Left lung (tissue), 10 donors: ENCODE measurements around the gene LRRC28. TPM values are rescaled to one million over a fixed set of nuclear protein-coding genes. Genes with fewer than 3 reads are reported as not detected.

Experiments used
- ATAC-seq: fragments of 200-7000 bp; cut with Tn5 transposase; one replicate; pipeline ENCODE4 v1.9.1; 2020; ENCODE audit warnings: moderate library complexity
- DNase-seq, 4 donors: peaks; one replicate each; pipeline ENCODE4 v3.0.0-alpha.2; 2013 to 2020
- H3K27ac ChIP-seq, 2 donors: fragments of 200-600 bp; sonication (generic) in 1 of 2; one replicate each; pipeline versions ENCODE4 v1.5.0 to v1.8.0; 2020 to 2021
- H3K27me3 ChIP-seq, 2 donors: fragments of 200-600 bp; sonication (generic) in 1 of 2; one replicate each; pipeline versions ENCODE4 v1.5.0 to v1.8.0; 2020 to 2021
- H3K36me3 ChIP-seq, 2 donors: fragments of 200-600 bp; sonication (generic) in 1 of 2; one replicate each; pipeline versions ENCODE4 v1.5.0 to v1.8.0; 2020 to 2021
- H3K4me1 ChIP-seq, 2 donors: fragments of 200-600 bp; one replicate each; pipeline ENCODE4 v1.8.0; 2021
- H3K4me3 ChIP-seq, 2 donors: fragments of 200-600 bp; sonication (generic) in 1 of 2; one replicate each; pipeline versions ENCODE4 v1.5.0 to v1.8.0; 2020 to 2021; ENCODE audit warnings: mild to moderate bottlenecking in 1 of 2
- H3K9me3 ChIP-seq, 2 donors: fragments of 200-600 bp; sonication (generic) in 1 of 2; one replicate each; pipeline versions ENCODE4 v1.5.0 to v1.8.0; 2020 to 2021
- CTCF ChIP-seq, 2 donors: fragments of 200-600 bp; sonication (generic) in 1 of 2; IDR thresholded peaks; one replicate each; pipeline versions ENCODE4 v1.5.0 to v1.8.0; 2021; ENCODE audit warnings: antibody characterized with exemption in 2 of 2
- intact Hi-C, 2 donors: fragments of 100-400 bp; cut with DNase I; formaldehyde crosslinking; loops; one replicate each; pipeline versions ENCODE4 v1.11.2 to v1.14.2; 2022
- polyA plus RNA-seq, 6 donors: library from polyadenylated mRNA; unstranded; fragments of 120-200 nt; gene quantifications; one replicate each; pipeline ENCODE4 v1.2.1, GENCODE V29; 2013; ENCODE audit not compliant: insufficient read length in 6 of 6
- total RNA-seq, 2 donors: library from RNA; stranded (reverse); fragmentation: NEBNext Ultra II Directional; extraction: Animal tissue kit (Norgen Biotek cat#: 25700); gene quantifications; one replicate each; pipeline ENCODE4 v1.2.1, GENCODE V29; 2021
- donor health status: DM: no; HTN: yes; CAD: no.
- donor health status: DM: no; HTN: no; CAD: no.

The LRRC28 gene
- total and polyA plus RNA-seq, 8 donors: 14.9 to 29.7 (median 25.0) TPM

DNA sequence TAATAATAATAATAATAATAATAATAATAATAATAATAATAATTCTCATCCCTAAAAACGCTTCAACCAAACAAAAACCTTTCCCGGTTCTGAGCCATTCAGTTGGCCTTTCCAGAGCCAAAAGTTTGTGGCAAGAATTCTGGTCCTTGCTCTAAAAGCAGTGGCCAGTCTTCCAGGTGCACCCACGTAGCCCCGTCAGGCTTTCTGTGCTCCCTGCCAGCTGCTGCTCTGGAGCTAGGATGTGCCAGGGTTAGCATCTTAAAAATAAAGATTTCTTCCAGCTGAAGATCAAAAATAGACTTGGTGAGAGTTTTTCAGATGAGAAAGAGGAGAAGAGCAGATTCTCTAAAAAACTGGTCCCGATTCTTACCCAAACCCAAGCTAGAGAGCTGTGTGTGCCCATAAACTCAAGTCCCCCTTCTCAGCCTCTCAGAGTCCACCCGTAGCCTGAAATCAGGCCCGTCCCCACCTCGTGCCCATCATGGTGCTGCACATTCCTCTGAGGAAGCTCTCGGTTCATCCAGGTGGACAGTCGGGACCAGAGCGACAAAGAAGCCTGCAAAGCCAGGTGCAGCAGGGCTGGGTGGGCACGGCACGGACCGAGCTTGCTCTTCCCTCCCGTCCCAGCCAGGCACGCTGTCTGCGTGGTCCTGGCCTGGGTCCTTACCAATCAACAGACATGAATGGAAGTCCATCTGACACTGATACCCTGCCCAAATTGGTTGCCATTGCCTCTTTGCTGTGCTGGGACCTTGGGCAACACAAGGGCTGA is 155.6 kb downstream of the LRRC28 start:
- Histone ChIP-seq H3K4me3 (no peak overlapping the region), H3K27ac (no peak overlapping the region), H3K36me3 (no peaks in the 10 kb centered on the region), H3K27me3 (no peaks in the 10 kb centered on the region), H3K9me3 (no peaks in the 10 kb centered on the region), H3K4me1 (peaks cover 5 to 16% of the 10 kb centered on the region in 2 donors)
- intact Hi-C loops: no loop called here
- TF ChIP-seq CTCF (IDR thresholded peaks at IDR 0.05): no peak
- peak in 1 of 4 donors; percentile 65 for DNase-seq
- ATAC-seq: no peak

GRCh38 chr15:99407716-99408115 is 156.4 kb downstream of the LRRC28 start:
- H3K9me3 ChIP-seq: no peaks in the 10 kb centered on the region
- no peaks in the 10 kb centered on the region for H3K27me3 ChIP-seq
- ATAC-seq (no peak), DNase-seq (peak in 1 of 4 donors; percentile 49)
- peak overlapping the region in 1 of 2 donors; percentile 18 for H3K27ac ChIP-seq
- intact Hi-C loops: no loop called here
- H3K36me3 ChIP-seq: no peaks in the 10 kb centered on the region
- H3K4me1 ChIP-seq: peaks cover 5 to 16% of the 10 kb centered on the region in 2 donors
- no peak for TF ChIP-seq CTCF (IDR thresholded peaks at IDR 0.05)
- no peak overlapping the region for H3K4me3 ChIP-seq

DNA sequence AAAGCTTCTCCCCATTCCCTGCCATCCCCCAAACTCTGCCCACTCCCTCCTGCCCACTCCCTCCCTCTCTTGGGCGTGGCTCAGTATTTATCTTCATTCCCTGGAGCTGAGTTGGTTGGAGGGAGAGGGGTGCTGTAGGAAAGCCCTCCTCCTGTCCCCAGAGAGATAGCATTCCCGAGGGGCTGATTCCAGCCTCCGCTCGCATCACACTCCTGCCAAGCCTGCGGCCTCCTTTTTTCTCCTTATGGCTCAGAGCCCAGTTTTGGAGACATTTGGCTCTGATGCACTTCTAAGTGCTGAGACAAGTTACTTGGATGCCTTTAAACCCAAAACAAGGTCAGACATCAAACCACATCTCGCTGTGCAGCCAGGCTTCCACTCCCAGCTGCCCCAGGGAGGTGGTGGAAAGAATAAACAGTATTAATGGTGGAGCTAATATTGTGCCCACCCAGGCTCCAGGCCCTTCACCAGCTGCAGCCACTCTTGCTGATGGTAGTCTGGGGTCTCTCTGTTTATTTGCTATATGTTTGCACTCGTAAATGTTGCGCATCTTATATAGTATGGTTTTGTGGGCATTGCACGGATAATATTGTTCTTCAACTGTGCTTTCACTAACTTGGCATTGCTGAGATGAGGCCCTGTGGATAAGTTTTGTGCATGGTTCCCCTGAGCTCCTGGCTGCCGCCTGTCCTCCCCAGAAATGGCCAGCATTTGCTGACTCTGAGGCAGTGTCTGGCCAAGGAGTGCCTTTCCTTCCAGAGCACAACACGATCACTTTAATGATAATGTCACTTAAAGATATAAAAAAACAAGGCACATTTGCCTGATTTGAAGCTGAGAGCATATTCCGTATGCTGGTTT is 157.2 kb downstream of the LRRC28 start:
- Histone ChIP-seq H3K27ac (peak overlapping the region; percentile 46 to 61), H3K4me3 (no peak overlapping the region), H3K4me1 (peaks cover 5 to 16% of the 10 kb centered on the region in 2 donors), H3K36me3 (no peaks in the 10 kb centered on the region), H3K27me3 (no peaks in the 10 kb centered on the region), H3K9me3 (no peaks in the 10 kb centered on the region)
- DNase-seq: peak in 2 of 4 donors; percentile 84 to 86
- ATAC-seq: peak; percentile 50
- TF ChIP-seq CTCF (IDR thresholded peaks at IDR 0.05): no peak
- intact Hi-C loops: no loop called here

GRCh38 chr15:99409097-99409473 is 157.8 kb downstream of the LRRC28 start:
- intact Hi-C loops: no loop called here
- H3K27me3 ChIP-seq: no peaks in the 10 kb centered on the region
- ATAC-seq (peak; percentile 85), DNase-seq (peak; percentile 25 to 77 (median 60))
- no peaks in the 10 kb centered on the region for H3K36me3 ChIP-seq
- H3K27ac ChIP-seq: peak overlapping the region; percentile 46 to 61
- peaks cover 5 to 16% of the 10 kb centered on the region in 2 donors for H3K4me1 ChIP-seq
- no peak overlapping the region for H3K4me3 ChIP-seq
- peak; percentile 33 to 43 for TF ChIP-seq CTCF (IDR thresholded peaks at IDR 0.05)
- no peaks in the 10 kb centered on the region for H3K9me3 ChIP-seq

- TF ChIP-seq CTCF (IDR thresholded peaks at IDR 0.05): no peak
- Histone ChIP-seq H3K4me3 (no peak overlapping the region), H3K27ac (peak overlapping the region in 1 of 2 donors; percentile 46), H3K27me3 (no peaks in the 10 kb centered on the region), H3K4me1 (peaks cover 5 to 16% of the 10 kb centered on the region in 2 donors), H3K9me3 (no peaks in the 10 kb centered on the region), H3K36me3 (no peaks in the 10 kb centered on the region)
- DNase-seq: peak in 1 of 4 donors; percentile 41
- no peak for ATAC-seq
- intact Hi-C loops: no loop called here
Measured at GRCh38 chr15:99409560-99409959, 158.3 kb downstream of the LRRC28 start.
